Measurements from ENCODE around the gene RAD51B. TPM values are rescaled to one million over a fixed set of nuclear protein-coding genes. Genes with fewer than 3 reads are reported as not detected.

Gene RAD51B
- total and polyA plus RNA-seq, 2 donors (not counting 1 experiment from before 2014, with no cell fraction given), result 4.6 to 16.3 TPM

DNA sequence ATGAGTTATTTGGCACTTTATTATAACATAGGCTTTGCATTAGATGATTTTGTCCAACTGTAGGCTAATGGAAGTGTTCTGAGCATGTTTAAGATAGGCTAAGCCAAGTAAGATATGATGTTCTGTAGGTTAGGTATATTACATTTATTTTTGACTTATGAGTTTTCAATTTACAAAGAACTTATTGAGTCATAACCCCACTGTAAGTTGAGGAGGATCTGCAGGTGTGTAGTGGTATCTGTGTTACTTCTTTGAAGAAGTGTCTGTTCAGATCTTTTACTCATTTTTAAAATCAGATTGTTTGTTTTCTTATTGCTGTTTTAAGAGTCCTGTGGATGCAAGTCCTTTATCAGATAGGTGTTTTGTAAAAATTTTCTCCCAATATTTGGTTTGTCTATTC is 329.2 kb downstream of the RAD51B start:
- Histone ChIP-seq H3K4me3 (replicated peaks in 1 of 4; ENCODE audit: control extremely low read depth in 1 of 4, insufficient read depth in 1 of 4, low read depth in 3 of 4, low read length in 4 of 4) (no peak overlapping the region), H3K27ac (ENCODE audit: insufficient read depth, low read length) (no peak overlapping the region), H4K20me1 (ENCODE audit: control insufficient read depth, extremely low read depth, insufficient read depth, low read length) (no peaks in the 10 kb centered on the region), H3K4me2 (ENCODE audit: extremely low read depth, insufficient read depth, low read length) (no peak overlapping the region), H3K79me2 (ENCODE audit: control insufficient read depth, insufficient read depth, low read length) (no peaks in the 10 kb centered on the region), H2AFZ (ENCODE audit: low read length) (no peak overlapping the region), H3K9ac (ENCODE audit: insufficient read depth, low read length) (no peak overlapping the region), H3K27me3 (ENCODE audit: control insufficient read depth, insufficient read depth, low read length) (no peaks in the 10 kb centered on the region), H3K36me3 (ENCODE audit: control insufficient read depth, insufficient read depth, low read length) (no peaks in the 10 kb centered on the region), H3K9me3 (ENCODE audit: control insufficient read depth, insufficient read depth, low read depth, low read length) (no peaks in the 10 kb centered on the region), H3K4me1 (ENCODE audit: control insufficient read depth, extremely low read depth, insufficient read depth, low read length) (peaks cover 9% of the 10 kb centered on the region)
- DNase-seq (ENCODE audit: low read depth in 2 of 2), result no peak
- no peak for TF ChIP-seq EZH2 (IDR thresholded peaks at IDR 0.05; ENCODE audit: low read length, missing control alignments)
- no peak for TF ChIP-seq CTCF (conservative IDR thresholded peaks at IDR 0.05 in 1 of 2, IDR thresholded peaks at IDR 0.05 in 1 of 2; ENCODE audit: low read depth in 1 of 2, low read length in 2 of 2)

GRCh38 chr14:68153275-68153674 is 333.7 kb downstream of the RAD51B start:
- Histone ChIP-seq H2AFZ (ENCODE audit: low read length) (no peak overlapping the region), H3K79me2 (ENCODE audit: control insufficient read depth, insufficient read depth, low read length) (no peaks in the 10 kb centered on the region), H3K9ac (ENCODE audit: insufficient read depth, low read length) (no peak overlapping the region), H3K27me3 (ENCODE audit: control insufficient read depth, insufficient read depth, low read length) (no peaks in the 10 kb centered on the region), H3K4me3 (replicated peaks in 1 of 4; ENCODE audit: control extremely low read depth in 1 of 4, insufficient read depth in 1 of 4, low read depth in 3 of 4, low read length in 4 of 4) (no peak overlapping the region), H3K9me3 (ENCODE audit: control insufficient read depth, insufficient read depth, low read depth, low read length) (no peaks in the 10 kb centered on the region), H3K36me3 (ENCODE audit: control insufficient read depth, insufficient read depth, low read length) (no peaks in the 10 kb centered on the region), H4K20me1 (ENCODE audit: control insufficient read depth, extremely low read depth, insufficient read depth, low read length) (no peaks in the 10 kb centered on the region), H3K27ac (ENCODE audit: insufficient read depth, low read length) (no peak overlapping the region), H3K4me1 (ENCODE audit: control insufficient read depth, extremely low read depth, insufficient read depth, low read length) (no peaks in the 10 kb centered on the region), H3K4me2 (ENCODE audit: extremely low read depth, insufficient read depth, low read length) (no peak overlapping the region)
- DNase-seq (ENCODE audit: low read depth in 2 of 2), result no peak
- no peak for TF ChIP-seq EZH2 (IDR thresholded peaks at IDR 0.05; ENCODE audit: low read length, missing control alignments)
- no peak for TF ChIP-seq CTCF (conservative IDR thresholded peaks at IDR 0.05 in 1 of 2, IDR thresholded peaks at IDR 0.05 in 1 of 2; ENCODE audit: low read depth in 1 of 2, low read length in 2 of 2)

- H3K36me3 ChIP-seq (ENCODE audit: control insufficient read depth, insufficient read depth, low read length), result no peaks in the 10 kb centered on the region
- TF ChIP-seq EZH2 (IDR thresholded peaks at IDR 0.05; ENCODE audit: low read length, missing control alignments) (no peak), CTCF (conservative IDR thresholded peaks at IDR 0.05 in 1 of 2, IDR thresholded peaks at IDR 0.05 in 1 of 2; ENCODE audit: low read depth in 1 of 2, low read length in 2 of 2) (no peak)
- no peak overlapping the region for H3K9ac ChIP-seq (ENCODE audit: insufficient read depth, low read length)
- H3K9me3 ChIP-seq (ENCODE audit: control insufficient read depth, insufficient read depth, low read depth, low read length), result no peaks in the 10 kb centered on the region
- H3K4me3 ChIP-seq (replicated peaks in 1 of 4; ENCODE audit: control extremely low read depth in 1 of 4, insufficient read depth in 1 of 4, low read depth in 3 of 4, low read length in 4 of 4), result no peak overlapping the region
- no peaks in the 10 kb centered on the region for H3K27me3 ChIP-seq (ENCODE audit: control insufficient read depth, insufficient read depth, low read length)
- no peak overlapping the region for H3K4me2 ChIP-seq (ENCODE audit: extremely low read depth, insufficient read depth, low read length)
- no peak overlapping the region for H3K27ac ChIP-seq (ENCODE audit: insufficient read depth, low read length)
- no peak for DNase-seq (ENCODE audit: low read depth in 2 of 2)
- H3K79me2 ChIP-seq (ENCODE audit: control insufficient read depth, insufficient read depth, low read length), result no peaks in the 10 kb centered on the region
- no peak overlapping the region for H2AFZ ChIP-seq (ENCODE audit: low read length)
- H3K4me1 ChIP-seq (ENCODE audit: control insufficient read depth, extremely low read depth, insufficient read depth, low read length), result no peaks in the 10 kb centered on the region
- H4K20me1 ChIP-seq (ENCODE audit: control insufficient read depth, extremely low read depth, insufficient read depth, low read length), result no peaks in the 10 kb centered on the region
Observed at GRCh38 chr14:68154275-68154674, 334.7 kb downstream of the RAD51B start.
